K562 (cell line): ENCODE data around the gene CRADD. TPM values are rescaled to one million over a fixed set of nuclear protein-coding genes. Genes with fewer than 3 reads are reported as not detected.

Source experiments
- ATAC-seq: fragments of 200-7000 bp; cut with Tn5 transposase; 3 replicates; pipeline ENCODE4 v1.9.1; 2020; ENCODE audit warnings: moderate library complexity
- BruUV-seq: library from RNA; stranded (reverse); fragments of 400-500 nt; replicated peaks from 2 replicates; lab custom pipeline; 2021; lab: Mats Ljungman, UMichigan
- CTCF ChIA-PET: fragments of 300-600 bp; formaldehyde crosslinking; extraction: SDS; loops from one replicate; lab custom pipeline; 2021; ENCODE audit warnings: low intra/inter-chr PET ratio; lab: Yijun Ruan, JAX
- POLR2A ChIA-PET: fragments of 300-600, 350-650 bp; sonication (Branson Sonifier 250); formaldehyde crosslinking; extraction: SDS; loops from one replicate; lab custom pipeline; 2021; ENCODE audit warnings: antibody characterized with exemption, inconsistent platforms; lab: Yijun Ruan, JAX
- DNase-seq, 4 experiments: peaks; one replicate each; pipeline versions ENCODE4 v3.0.0 to v3.0.0-alpha.2; 2011 to 2018; ENCODE audit warnings: low spot score in 3 of 4, mixed read lengths in 3 of 4; ENCODE audit errors: extremely low read depth in 1 of 4
- FAIRE-seq: peaks from 2 replicates; lab custom pipeline; 2011; peaks lifted over from hg19 to GRCh38; lab: Jason Lieb, UNC
- H2AFZ ChIP-seq: 2 replicates; pipeline ENCODE4 v1.6.0; 2011; ENCODE audit warnings: low read depth, low read length, control low read depth, inconsistent platforms
- H3K27ac ChIP-seq: fragments of 200-600 bp; 3 replicates; pipeline ENCODE4 v1.8.0; 2011; ENCODE audit warnings: low read depth, mild to moderate bottlenecking, control low read depth, inconsistent platforms, low read length, moderate library complexity, mixed read lengths; ENCODE audit errors: extremely low read depth
- H3K27me3 ChIP-seq, 2 experiments: fragments of 300-600 bp in 1 of 2; 2 replicates in 1 of 2; 3 replicates in 1 of 2; pipeline versions ENCODE4 v1.6.0 to v1.8.0; 2011; ENCODE audit warnings: inconsistent platforms in 2 of 2, low read length in 2 of 2, mild to moderate bottlenecking in 1 of 2, mixed read lengths in 1 of 2, moderate library complexity in 1 of 2; ENCODE audit not compliant: control insufficient read depth in 2 of 2, insufficient read depth in 2 of 2
- H3K36me3 ChIP-seq: fragments of 300-600 bp; 3 replicates; pipeline ENCODE4 v1.8.0; 2011; ENCODE audit warnings: mild to moderate bottlenecking, low read length, inconsistent platforms; ENCODE audit not compliant: control insufficient read depth, insufficient read depth
- H3K4me1 ChIP-seq, 2 experiments: fragments of 200-600 bp in 1 of 2; replicated peaks in 1 of 2; 2 replicates in 1 of 2; 3 replicates in 1 of 2; pipeline versions ENCODE4 v1.5.1 to v1.8.0; 2011; ENCODE audit warnings: inconsistent platforms in 2 of 2, low read length in 2 of 2, mild to moderate bottlenecking in 1 of 2, mixed read lengths in 1 of 2, moderate library complexity in 1 of 2; ENCODE audit not compliant: control insufficient read depth in 2 of 2, insufficient read depth in 2 of 2
- H3K4me2 ChIP-seq: 2 replicates; pipeline ENCODE4 v1.6.1; 2011; ENCODE audit warnings: low read length, control low read depth, inconsistent platforms, mixed read lengths; ENCODE audit not compliant: insufficient read depth
- H3K4me3 ChIP-seq: fragments of 200-600 bp; sonication (generic), shearing (Covaris generic); 2 replicates; pipeline ENCODE4 v1.5.1; 2016; ENCODE audit warnings: control low read depth, inconsistent platforms
- H3K79me2 ChIP-seq: fragments of 200-600 bp; 3 replicates; pipeline ENCODE4 v1.8.0; 2011; ENCODE audit warnings: low read length, inconsistent platforms; ENCODE audit not compliant: control insufficient read depth, insufficient read depth
- H3K9ac ChIP-seq, 2 experiments: 2 replicates each; pipeline versions ENCODE4 v1.6.0 to v1.6.1; 2011; ENCODE audit warnings: low read depth in 2 of 2, low read length in 2 of 2, control low read depth in 1 of 2, inconsistent platforms in 1 of 2, mild to moderate bottlenecking in 1 of 2, mixed read lengths in 1 of 2; ENCODE audit not compliant: insufficient read depth in 1 of 2
- H3K9me1 ChIP-seq: one replicate; pipeline ENCODE4 v1.6.0; 2011; ENCODE audit warnings: inconsistent platforms, mild to moderate bottlenecking, low read length, moderate library complexity; ENCODE audit not compliant: control insufficient read depth, insufficient read depth
- H3K9me3 ChIP-seq: replicated peaks from 2 replicates; pipeline ENCODE4 v1.5.1; 2011; ENCODE audit warnings: low read depth, low read length, inconsistent platforms; ENCODE audit not compliant: control insufficient read depth, insufficient read depth
- H4K20me1 ChIP-seq: replicated peaks from 2 replicates; pipeline ENCODE4 v1.6.1; 2011; ENCODE audit warnings: low read length, inconsistent platforms, mixed read lengths; ENCODE audit not compliant: control insufficient read depth, insufficient read depth
- ATF3 ChIP-seq, 2 experiments: fragments of 450-650 bp in 1 of 2; sonication (generic) in 1 of 2; formaldehyde crosslinking in 1 of 2; IDR thresholded peaks in 1 of 2; conservative IDR thresholded peaks in 1 of 2; 2 replicates each; pipeline versions ENCODE4 v1.6.1 to v1.8.1; 2016 to 2023; ENCODE audit warnings: mild to moderate bottlenecking in 2 of 2, moderate library complexity in 2 of 2, inconsistent platforms in 1 of 2, missing genetic modification reagents in 1 of 2
- CBX5 ChIP-seq: IDR thresholded peaks from 2 replicates; pipeline ENCODE4 v1.6.1; 2014; ENCODE audit warnings: low read depth, borderline replicate concordance
- CUX1 ChIP-seq: fragments of 200-800 bp; sonication (Bioruptor generic); IDR thresholded peaks from 2 replicates; pipeline ENCODE4 v1.6.1; 2016; ENCODE audit warnings: missing genetic modification characterization, missing compliant biosample characterization
- E2F1 ChIP-seq: sonication (generic); formaldehyde crosslinking; IDR thresholded peaks from 2 replicates; pipeline ENCODE4 v1.8.1; 2023; ENCODE audit warnings: mild to moderate bottlenecking, missing genetic modification reagents, moderate library complexity
- ELK1 ChIP-seq: sonication (generic); formaldehyde crosslinking; IDR thresholded peaks from 2 replicates; pipeline ENCODE4 v1.8.1; 2022; ENCODE audit warnings: missing genetic modification reagents
- MYC ChIP-seq, 2 experiments: fragments of 250-450 bp in 1 of 2; sonication (Bioruptor Pico) in 1 of 2; IDR thresholded peaks; 2 replicates each; pipeline versions ENCODE4 v1.5.1 to v1.6.1; 2012 to 2021; ENCODE audit warnings: low read depth in 2 of 2, borderline replicate concordance in 1 of 2, improper control_type of control experiment in 1 of 2, low read length in 1 of 2, mild to moderate bottlenecking in 1 of 2, moderate library complexity in 1 of 2
- PHF20 ChIP-seq: fragments of 450-650 bp; IDR thresholded peaks from 2 replicates; pipeline ENCODE4 v1.6.1; 2018; ENCODE audit not compliant: partially characterized antibody
- PPARD ChIP-seq: fragments of 250-450 bp; sonication (Bioruptor Pico); IDR thresholded peaks from 2 replicates; pipeline ENCODE4 v1.8.0; 2022; ENCODE audit warnings: inconsistent platforms, mild to moderate bottlenecking, moderate library complexity
- SIRT6 ChIP-seq: IDR thresholded peaks from one replicate; pipeline ENCODE4 v1.6.1; 2012; ENCODE audit warnings: low read depth, mild to moderate bottlenecking, control low read depth, inconsistent platforms, low read length, moderate library complexity
- TCF7L2 ChIP-seq: fragments of 150-350 bp; IDR thresholded peaks from 2 replicates; pipeline ENCODE4 v1.6.1; 2016; ENCODE audit warnings: low read depth, mild to moderate bottlenecking, low read length, moderate library complexity
- XRCC4 ChIP-seq: IDR thresholded peaks from one replicate; pipeline ENCODE4 v1.6.1; 2011; ENCODE audit not compliant: insufficient read depth, insufficient read length; ENCODE audit errors: extremely low read depth
- WGBS: fragments of 100-300 bp; shearing (Covaris generic); methylation state at CpG from one replicate; pipeline ENCODE4 v1.1.6; 2016; ENCODE audit warnings: low coverage, mixed read lengths; ENCODE audit not compliant: insufficient coverage; ENCODE audit errors: missing lambda C conversion rate; 5-methylcytosine and 5-hydroxymethylcytosine counted together
- in situ Hi-C: fragments of 300-500 bp; cut with MboI; formaldehyde crosslinking; loops from 4 replicates; pipeline ENCODE4 v1.15.0; 2018; ENCODE audit warnings: inconsistent platforms, mixed read lengths
- intact Hi-C: fragments of 100-400 bp; cut with micrococcal nuclease; formaldehyde crosslinking; loops from 2 replicates; pipeline ENCODE4 v1.14.2; 2022
- polyA plus RNA-seq, 8 experiments: library from polyadenylated mRNA; depleted of rRNA in 4 of 8; stranded (reverse) in 5 of 8; unstranded in 3 of 8; fragments of >200 nt; fragmentation: Nextera tagmentation in 2 of 8; fragmentation: Illumina TruSeq in 1 of 8; extraction: Ambion mirVana in 2 of 8; extraction: Trizol in 1 of 8; gene quantifications; 2 replicates each; pipeline versions ENCODE4 v1.2.1 to v1.2.3, GENCODE V29; 2011 to 2014; ENCODE audit warnings: inconsistent platforms in 1 of 8, missing spikeins in 1 of 8
- total RNA-seq, 7 experiments: library from RNA; depleted of rRNA in 6 of 7; stranded (reverse); fragments of >200 nt in 6 of 7; fragmentation: Illumina TruSeq in 2 of 7; extraction: Trizol in 2 of 7; gene quantifications; 2 replicates each; pipeline versions ENCODE4 v1.2.1 to v1.2.3, GENCODE V29; 2011 to 2021; ENCODE audit warnings: low replicate concordance in 1 of 7

Gene CRADD
- total and polyA plus RNA-seq, 9 of the 15 experiments (the other 6 are each of a cell fraction or from before 2014, with no cell fraction given), result 20.5 to 41.1 (median 25.9) TPM

GRCh38 chr12:93785249-93786010, 108.3 kb downstream of the CRADD start:
- H3K27me3 ChIP-seq, result no peaks in the 10 kb centered on the region
- H3K27ac ChIP-seq, result peak overlapping the region; percentile 51; the same call in 1 of the 3 replicates
- H3K79me2 ChIP-seq, result peaks cover 9% of the 10 kb centered on the region; the same call in 2 of the 3 replicates
- no peaks in the 10 kb centered on the region for H3K9me3 ChIP-seq
- no peaks in the 10 kb centered on the region for H3K9me1 ChIP-seq
- ChIA-PET POLR2A (interaction anchor here (0.7 to 1.6 kb wide), 6 partner anchors 11 to 1688 kb away, joined by 3 to 4 read pairs (median 3); partner anchors contain the start of gene METAP2), CTCF (no interaction called here)
- intact Hi-C loops, result no loop called here
- H3K9ac ChIP-seq, result no peak overlapping the region
- BruUV-seq, result no TSS peak
- H3K4me1 ChIP-seq, result peaks cover 6 to 36% of the 10 kb centered on the region in 2 experiments; a peak in 4 of 5 replicates
- peak; percentile 85 for FAIRE-seq
- DNase-seq, result peak; percentile 49 to 75 (median 60)
- peak; percentile 83 for ATAC-seq
- no peaks in the 10 kb centered on the region for H4K20me1 ChIP-seq
- WGBS, result 34% methylated on average over 8 of the region's 8 CpGs
- in situ Hi-C loops, result no loop called here
- peaks cover 10% of the 10 kb centered on the region; the same call in 2 of the 3 replicates for H3K36me3 ChIP-seq
- H3K4me3 ChIP-seq, result no peak overlapping the region
- H3K4me2 ChIP-seq, result no peak overlapping the region
- peak overlapping the region; percentile 19; the same call in 1 of the 2 replicates for H2AFZ ChIP-seq
- TF ChIP-seq MYC (IDR thresholded peaks at IDR 0.05; ENCODE audit: low read depth, low read length) (no peak), MYC (CRISPR knock-in tag; IDR thresholded peaks at IDR 0.05; ENCODE audit: borderline replicate concordance, low read depth) (no peak), PHF20 (no peak), SIRT6 (no peak), ELK1 (CRISPR knock-in tag) (no peak), PPARD (no peak), XRCC4 (no peak), CUX1 (CRISPR knock-in tag) (no peak), ATF3 (IDR thresholded peaks at IDR 0.05) (peak; percentile 95), ATF3 (CRISPR knock-in tag; conservative IDR thresholded peaks at IDR 0.05) (peak; percentile 64; the same call in 1 of the 2 replicates), CBX5 (no peak), TCF7L2 (no peak), E2F1 (CRISPR knock-in tag) (no peak)
